CD14-positive monocyte (primary cell): ENCODE measurements around the gene PLA2G2F. TPM values are rescaled to one million over a fixed set of nuclear protein-coding genes. Genes with fewer than 3 reads are reported as not detected.

Experiments
- DNase-seq, 3 donors: peaks; one replicate each; pipeline ENCODE4 v3.0.0-alpha.2; 2011 to 2022
- H2AFZ ChIP-seq: 2 replicates; pipeline ENCODE4 v1.6.0; 2012; ENCODE audit warnings: mild to moderate bottlenecking, low read depth, low read length, inconsistent platforms; ENCODE audit not compliant: insufficient read depth, poor library complexity, severe bottlenecking
- H3K27ac ChIP-seq, 2 donors: 1 replicate in 1 of 2; 2 replicates in 1 of 2; pipeline ENCODE4 v1.5.1; 2012 to 2013; ENCODE audit warnings: low read length in 2 of 2, control low read depth in 1 of 2, inconsistent platforms in 1 of 2, low read depth in 1 of 2, mild to moderate bottlenecking in 1 of 2
- H3K27me3 ChIP-seq, 2 donors: one replicate each; pipeline versions ENCODE4 v1.6.0 to v1.6.1; 2011 to 2013; ENCODE audit warnings: low read length in 2 of 2; ENCODE audit not compliant: control insufficient read depth in 2 of 2, insufficient read depth in 2 of 2
- H3K36me3 ChIP-seq, 2 donors: replicated peaks in 1 of 2; 1 replicate in 1 of 2; 2 replicates in 1 of 2; pipeline versions ENCODE4 v1.5.1 to v1.6.1; 2012 to 2013; ENCODE audit warnings: low read length in 2 of 2, control low read depth in 1 of 2, inconsistent platforms in 1 of 2, mild to moderate bottlenecking in 1 of 2; ENCODE audit not compliant: insufficient read depth in 2 of 2, control insufficient read depth in 1 of 2
- H3K4me1 ChIP-seq, 2 donors: 1 replicate in 1 of 2; 2 replicates in 1 of 2; pipeline versions ENCODE4 v1.5.1 to v1.6.1; 2012 to 2013; ENCODE audit warnings: low read length in 2 of 2, control low read depth in 1 of 2, inconsistent platforms in 1 of 2, mild to moderate bottlenecking in 1 of 2, moderate library complexity in 1 of 2; ENCODE audit not compliant: insufficient read depth in 2 of 2, control insufficient read depth in 1 of 2
- H3K4me2 ChIP-seq: replicated peaks from 2 replicates; pipeline ENCODE3; 2012; ENCODE audit warnings: low read length, moderate library complexity, mild to moderate bottlenecking; ENCODE audit not compliant: poor library complexity, severe bottlenecking; ENCODE audit errors: extremely low read depth
- H3K4me3 ChIP-seq, 3 experiments: fragments of 200-600 bp in 1 of 3; sonication (generic) in 1 of 3; replicated peaks in 1 of 3; 1 replicate in 2 of 3; 2 replicates in 1 of 3; pipeline ENCODE4 v1.5.1; 2011 to 2013; ENCODE audit warnings: low read length in 3 of 3, mild to moderate bottlenecking in 3 of 3, control low read depth in 2 of 3, low read depth in 2 of 3, inconsistent platforms in 1 of 3, moderate library complexity in 1 of 3
- H3K79me2 ChIP-seq: 2 replicates; pipeline ENCODE4 v1.6.0; 2012; ENCODE audit warnings: mild to moderate bottlenecking, control low read depth, inconsistent platforms, low read length, moderate library complexity; ENCODE audit not compliant: insufficient read depth
- H3K9ac ChIP-seq: 2 replicates; pipeline ENCODE4 v1.6.0; 2017; ENCODE audit warnings: low read length, mild to moderate bottlenecking; ENCODE audit not compliant: insufficient read depth, poor library complexity, severe bottlenecking
- H3K9me3 ChIP-seq, 2 donors: replicated peaks in 1 of 2; 1 replicate in 1 of 2; 2 replicates in 1 of 2; pipeline versions ENCODE4 v1.5.1 to v1.6.1; 2012 to 2013; ENCODE audit warnings: low read length in 2 of 2, control low read depth in 1 of 2; ENCODE audit not compliant: control insufficient read depth in 1 of 2, insufficient read depth in 1 of 2
- H4K20me1 ChIP-seq: 2 replicates; pipeline ENCODE4 v1.6.0; 2012; ENCODE audit warnings: mild to moderate bottlenecking, low read length, control low read depth, moderate library complexity; ENCODE audit not compliant: insufficient read depth
- H3K27ac Mint-ChIP-seq, 7 donors: one replicate each; pipeline ENCODE4 v1.8.0; 2020; ENCODE audit warnings: mild to moderate bottlenecking in 7 of 7, mixed read lengths in 7 of 7, moderate library complexity in 6 of 7, inconsistent platforms in 2 of 7
- H3K27me3 Mint-ChIP-seq, 3 donors: one replicate each; pipeline ENCODE4 v1.8.0; 2021 to 2022; ENCODE audit warnings: low read depth in 3 of 3, mild to moderate bottlenecking in 3 of 3, mixed read lengths in 3 of 3, moderate library complexity in 3 of 3, inconsistent platforms in 1 of 3
- H3K36me3 Mint-ChIP-seq, 2 donors: one replicate each; pipeline ENCODE4 v1.8.0; 2020; ENCODE audit warnings: mixed read lengths in 2 of 2, inconsistent platforms in 1 of 2, mild to moderate bottlenecking in 1 of 2
- H3K4me1 Mint-ChIP-seq: one replicate; pipeline ENCODE4 v1.8.0; 2020; ENCODE audit warnings: mild to moderate bottlenecking, mixed read lengths
- H3K4me3 Mint-ChIP-seq, 2 donors: one replicate each; pipeline ENCODE4 v1.8.0; 2020; ENCODE audit warnings: mild to moderate bottlenecking in 2 of 2, mixed read lengths in 2 of 2, moderate library complexity in 1 of 2
- H3K9me3 Mint-ChIP-seq, 7 donors: one replicate each; pipeline ENCODE4 v1.8.0; 2020 to 2022; ENCODE audit warnings: mixed read lengths in 7 of 7, mild to moderate bottlenecking in 6 of 7, moderate library complexity in 6 of 7, inconsistent platforms in 2 of 7
- WGBS: methylation state at CpG from one replicate; pipeline ENCODE4 v1.1.5; 2013; ENCODE audit warnings: missing lambda C conversion rate; ENCODE audit not compliant: insufficient coverage; 5-methylcytosine and 5-hydroxymethylcytosine counted together
- intact Hi-C, 2 donors: fragments of 100-400 bp; cut with micrococcal nuclease; formaldehyde crosslinking; loops; one replicate each; pipeline versions ENCODE4 v1.15.0 to v1.15.1; 2023
- polyA plus RNA-seq, 3 donors: library from polyadenylated mRNA; depleted of rRNA in 1 of 3; unstranded in 2 of 3; stranded (reverse) in 1 of 3; fragments of 300-500 nt in 2 of 3; fragments of >200 nt in 1 of 3; fragmentation: Illumina TruSeq in 2 of 3; gene quantifications; 1 replicate in 2 of 3; 2 replicates in 1 of 3; pipeline ENCODE4 v1.2.3, GENCODE V29; 2012 to 2021
- TF ChIP-seq, protein P1 (sequence below): fragments of 200-600 bp; IDR thresholded peaks from one replicate; pipeline ENCODE4 v1.8.0; 2022; ENCODE audit warnings: antibody characterized with exemption, mild to moderate bottlenecking

Gene PLA2G2F
- polyA plus RNA-seq, 3 donors: not detected

DNA sequence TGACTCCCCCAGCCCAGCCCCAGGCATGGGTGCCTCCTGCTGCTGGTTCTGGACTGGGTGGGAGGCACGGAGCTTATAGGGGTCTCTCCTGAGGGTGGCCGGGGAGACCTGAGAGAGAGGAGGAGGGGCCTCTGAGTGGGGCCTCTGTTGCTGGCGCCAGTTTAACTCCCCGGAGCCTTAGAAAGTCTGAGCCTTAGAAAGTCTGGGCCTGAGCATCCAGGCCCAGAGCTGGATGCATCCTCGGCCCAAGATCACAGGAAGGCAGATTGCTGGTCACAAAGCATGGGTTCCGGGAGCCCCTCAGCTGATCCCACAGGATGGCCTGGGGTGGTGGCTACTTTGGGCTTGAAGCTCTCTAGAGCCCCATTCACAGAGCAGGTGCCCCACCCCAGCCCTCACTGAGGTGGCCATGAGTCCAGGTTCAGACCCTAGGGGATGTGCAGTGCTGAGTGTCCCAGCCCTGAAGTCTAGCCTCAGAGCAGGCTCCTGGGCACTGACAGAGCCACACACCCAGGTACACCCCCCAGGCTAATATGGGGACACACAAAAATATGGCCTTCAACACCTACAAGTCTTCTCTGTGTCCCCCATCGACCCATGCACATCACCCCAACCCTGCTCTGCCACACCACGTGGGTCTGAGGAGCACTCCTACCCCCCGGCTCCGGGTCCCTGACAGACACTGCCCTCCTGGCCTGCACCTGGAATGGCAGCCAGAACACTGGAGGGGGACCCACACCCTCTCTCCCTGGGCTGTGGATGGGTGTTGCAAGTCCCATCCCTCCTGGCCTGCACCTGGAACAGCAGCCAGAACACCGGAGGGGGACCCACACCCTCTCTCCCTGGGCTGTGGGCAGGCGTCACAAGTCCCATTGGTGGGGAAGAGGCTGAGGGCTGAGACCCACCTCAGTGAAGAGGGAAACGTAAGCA, 9.7 kb downstream of the PLA2G2F start:
- intact Hi-C loops: no loop called here
- Histone ChIP-seq H3K36me3 (no peaks in the 10 kb centered on the region), H3K27me3 (peaks cover 0 to 5% of the 10 kb centered on the region in 2 donors), H4K20me1 (no peaks in the 10 kb centered on the region), H3K27ac (no peak overlapping the region), H3K79me2 (no peaks in the 10 kb centered on the region), H3K9me3 (no peaks in the 10 kb centered on the region), H2AFZ (no peak overlapping the region), H3K4me1 (peaks cover 21% of the 10 kb centered on the region in 2 donors), H3K9ac (no peak overlapping the region), H3K4me3 (no peak overlapping the region), H3K4me2 (no peak overlapping the region)
- DNase-seq: no peak
- Mint-ChIP-seq H3K27me3 (peaks cover 7 to 22% (median 10%) of the 10 kb centered on the region in 3 donors), H3K36me3 (no peaks in the 10 kb centered on the region), H3K9me3 (peaks cover 0 to 3% (median 0%) of the 10 kb centered on the region in 7 donors), H3K4me3 (no peak overlapping the region), H3K27ac (peak overlapping the region in 1 of 7 donors; percentile 25), H3K4me1 (peaks cover 19% of the 10 kb centered on the region)
- WGBS: 89% methylated on average over 11 of the region's 13 CpGs
- TF ChIP-seq, protein P1, sequence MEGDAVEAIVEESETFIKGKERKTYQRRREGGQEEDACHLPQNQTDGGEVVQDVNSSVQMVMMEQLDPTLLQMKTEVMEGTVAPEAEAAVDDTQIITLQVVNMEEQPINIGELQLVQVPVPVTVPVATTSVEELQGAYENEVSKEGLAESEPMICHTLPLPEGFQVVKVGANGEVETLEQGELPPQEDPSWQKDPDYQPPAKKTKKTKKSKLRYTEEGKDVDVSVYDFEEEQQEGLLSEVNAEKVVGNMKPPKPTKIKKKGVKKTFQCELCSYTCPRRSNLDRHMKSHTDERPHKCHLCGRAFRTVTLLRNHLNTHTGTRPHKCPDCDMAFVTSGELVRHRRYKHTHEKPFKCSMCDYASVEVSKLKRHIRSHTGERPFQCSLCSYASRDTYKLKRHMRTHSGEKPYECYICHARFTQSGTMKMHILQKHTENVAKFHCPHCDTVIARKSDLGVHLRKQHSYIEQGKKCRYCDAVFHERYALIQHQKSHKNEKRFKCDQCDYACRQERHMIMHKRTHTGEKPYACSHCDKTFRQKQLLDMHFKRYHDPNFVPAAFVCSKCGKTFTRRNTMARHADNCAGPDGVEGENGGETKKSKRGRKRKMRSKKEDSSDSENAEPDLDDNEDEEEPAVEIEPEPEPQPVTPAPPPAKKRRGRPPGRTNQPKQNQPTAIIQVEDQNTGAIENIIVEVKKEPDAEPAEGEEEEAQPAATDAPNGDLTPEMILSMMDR: no peak

DNA sequence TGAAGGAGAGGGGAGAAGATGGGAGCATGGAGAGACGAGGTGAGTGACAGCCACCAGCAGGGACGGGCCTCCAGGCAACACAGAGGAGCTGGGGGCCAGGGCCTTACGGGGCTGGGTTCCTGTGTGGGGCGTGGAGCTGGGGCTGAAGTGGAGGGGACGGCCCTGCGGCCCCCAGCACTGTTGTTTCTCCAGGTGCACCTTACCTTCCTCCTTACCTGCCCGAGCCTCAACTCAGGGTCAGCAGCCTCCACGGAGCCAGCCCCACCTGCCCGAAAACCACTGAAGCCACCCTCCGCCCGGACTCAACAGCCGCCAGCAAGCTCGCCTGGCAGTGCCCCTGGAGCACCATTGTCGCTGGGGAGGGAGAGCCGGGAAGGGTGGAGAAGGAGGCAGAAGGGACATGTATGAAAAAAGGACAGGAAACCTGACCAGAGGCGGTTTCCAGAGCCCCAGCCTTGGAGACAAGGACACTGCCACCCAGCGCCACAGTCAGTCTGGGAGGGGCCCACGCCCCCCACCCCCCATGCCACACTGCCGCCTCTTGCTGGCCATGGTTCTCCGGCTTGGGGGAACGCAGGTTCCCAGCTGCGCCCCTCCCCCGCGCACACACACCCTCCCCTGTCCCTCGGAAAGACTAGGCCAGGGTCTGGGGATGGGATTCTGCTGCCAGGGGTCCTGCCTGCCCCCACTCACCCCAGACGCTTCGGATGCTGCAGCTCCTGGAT, 10.6 kb downstream of the PLA2G2F start:
- H3K4me1 ChIP-seq: peaks cover 30% of the 10 kb centered on the region in 2 donors
- H3K9me3 ChIP-seq: no peaks in the 10 kb centered on the region

More for the DNA sequence above, 10.6 kb downstream of the PLA2G2F start:
- Mint-ChIP-seq H3K4me1 (peaks cover 28% of the 10 kb centered on the region), H3K9me3 (peaks cover 0 to 3% (median 0%) of the 10 kb centered on the region in 7 donors), H3K4me3 (no peak overlapping the region), H3K36me3 (no peaks in the 10 kb centered on the region), H3K27ac (peak overlapping the region in 1 of 7 donors; percentile 25), H3K27me3 (peaks cover 7 to 22% (median 8%) of the 10 kb centered on the region in 3 donors)
- DNase-seq: no peak
- no peak overlapping the region for H3K9ac ChIP-seq
- no peak overlapping the region for H3K4me2 ChIP-seq
- no peak overlapping the region for H3K27ac ChIP-seq
- no peak overlapping the region for H3K4me3 ChIP-seq
- WGBS: 92% methylated on average over 15 of the region's 27 CpGs
- H3K27me3 ChIP-seq: peaks cover 0 to 5% of the 10 kb centered on the region in 2 donors
- no peaks in the 10 kb centered on the region for H3K79me2 ChIP-seq
- no peak overlapping the region for H2AFZ ChIP-seq
- no peaks in the 10 kb centered on the region for H4K20me1 ChIP-seq
- TF ChIP-seq, protein P1: no peak
- no peaks in the 10 kb centered on the region for H3K36me3 ChIP-seq
- intact Hi-C loops: loop anchor here in 1 of 2 donors (5.0 kb wide), 2 partner anchors 47 to 232 kb away; no protein-coding TSS in a partner anchor
